Stimulated activated CD8-positive, alpha-beta memory T cell treated with anti-CD3 and anti-CD28 coated beads, Interleukin-12 subunit alpha, Interleukin-12 subunit beta, amount 100 ng/mL, for 1 hour (primary cell): Measurements from ENCODE around the gene NOS3.

Experiments
- DNase-seq: peaks from one replicate; pipeline ENCODE4 v3.0.0-alpha.2; 2020; ENCODE audit warnings: low read depth

NOS3 gene

GRCh38 chr7:150952331-150953050 lies 38.3 kb upstream of the NOS3 start:
- DNase-seq: no peak

- DNase-seq: no peak
Observed at GRCh38 chr7:150953061-150953997, 37.5 kb upstream of the NOS3 start.

GRCh38 chr7:150954201-150954985 lies 36.4 kb upstream of the NOS3 start:
- no peak for DNase-seq

GRCh38 chr7:150954986-150955518 lies 35.8 kb upstream of the NOS3 start:
- DNase-seq: no peak

GRCh38 chr7:150955519-150956394 lies 35.1 kb upstream of the NOS3 start:
- no peak for DNase-seq

- DNase-seq: no peak
Observed at GRCh38 chr7:150956395-150957132, 34.3 kb upstream of the NOS3 start.

- DNase-seq: no peak
Observed at GRCh38 chr7:150957133-150958020, 33.4 kb upstream of the NOS3 start.

GRCh38 chr7:150958062-150958552 lies 32.7 kb upstream of the NOS3 start:
- no peak for DNase-seq

GRCh38 chr7:150958597-150958996 lies 32.2 kb upstream of the NOS3 start:
- no peak for DNase-seq

- DNase-seq: no peak
Observed at GRCh38 chr7:150959081-150959480, 31.7 kb upstream of the NOS3 start.

GRCh38 chr7:150959739-150960734 lies 30.8 kb upstream of the NOS3 start:
- DNase-seq: no peak

GRCh38 chr7:150961510-150962289 lies 29.1 kb upstream of the NOS3 start:
- DNase-seq: no peak

GRCh38 chr7:150962290-150962552 lies 28.6 kb upstream of the NOS3 start:
- DNase-seq: no peak

- no peak for DNase-seq
Observed at GRCh38 chr7:150962553-150963399, 28.0 kb upstream of the NOS3 start.

- no peak for DNase-seq
Observed at GRCh38 chr7:150963707-150964559, 26.9 kb upstream of the NOS3 start.
